Heart right ventricle (tissue), 16 donors: Measurements from ENCODE around the gene HMMR. TPM values are rescaled to one million over a fixed set of nuclear protein-coding genes. Genes with fewer than 3 reads are reported as not detected.
A peak's percentile ranks its signal among the peaks of the same experiment; 100 is the strongest.

Source experiments
- ATAC-seq, 8 donors: fragments of 200-7000 bp; cut with Tn5 transposase; one replicate each; pipeline ENCODE4 v1.9.1; 2020; ENCODE audit warnings: mild to moderate bottlenecking in 8 of 8, moderate library complexity in 8 of 8, moderate number of reproducible peaks in 1 of 8
- DNase-seq, 2 donors: peaks; one replicate each; pipeline ENCODE4 v3.0.0-alpha.2; 2020
- H3K27ac ChIP-seq, 10 donors: fragments of 200-600 bp; sonication (generic) in 2 of 10; one replicate each; pipeline versions ENCODE4 v1.5.0 to v1.8.0; 2020 to 2022; ENCODE audit warnings: mild to moderate bottlenecking in 3 of 10
- H3K27me3 ChIP-seq, 7 donors: fragments of 200-600 bp; one replicate each; pipeline ENCODE4 v1.8.0; 2021 to 2022; ENCODE audit warnings: mild to moderate bottlenecking in 2 of 7
- H3K36me3 ChIP-seq, 9 donors: fragments of 200-600 bp; sonication (generic) in 1 of 9; one replicate each; pipeline versions ENCODE4 v1.5.0 to v1.8.0; 2020 to 2022; ENCODE audit warnings: mild to moderate bottlenecking in 2 of 9
- H3K4me1 ChIP-seq, 9 donors: fragments of 200-600 bp; sonication (generic) in 1 of 9; one replicate each; pipeline versions ENCODE4 v1.5.0 to v1.8.0; 2020 to 2022; ENCODE audit warnings: mild to moderate bottlenecking in 4 of 9
- H3K4me3 ChIP-seq, 10 donors: fragments of 200-600 bp; sonication (generic) in 2 of 10; one replicate each; pipeline versions ENCODE4 v1.5.0 to v1.8.0; 2020 to 2022; ENCODE audit warnings: mild to moderate bottlenecking in 7 of 10, moderate library complexity in 2 of 10
- H3K9me3 ChIP-seq, 11 donors: fragments of 200-600 bp in 10 of 11; sonication (generic) in 2 of 11; one replicate each; pipeline versions ENCODE4 v1.5.0 to v1.8.0; 2013 to 2022; ENCODE audit warnings: mild to moderate bottlenecking in 2 of 11, control low read depth in 1 of 11, moderate library complexity in 1 of 11
- CTCF ChIP-seq, 9 donors: fragments of 200-600 bp; sonication (generic) in 2 of 9; IDR thresholded peaks; one replicate each; pipeline versions ENCODE4 v1.5.0 to v1.8.0; 2021 to 2022; ENCODE audit warnings: antibody characterized with exemption in 9 of 9, mild to moderate bottlenecking in 5 of 9, moderate library complexity in 1 of 9
- WGBS, 2 donors: extraction: QIAGEN DNeasy Blood & Tissue Kit; methylation state at CpG; one replicate each; pipeline ENCODE4 v1.1.7; 2013; ENCODE audit warnings: inconsistent platforms in 1 of 2; 5-methylcytosine and 5-hydroxymethylcytosine counted together
- intact Hi-C, 10 donors: fragments of 100-400 bp; cut with DNase I; formaldehyde crosslinking; loops; one replicate each; pipeline versions ENCODE4 v1.11.1 to v1.14.2; 2022
- polyA plus RNA-seq, 2 donors: library from polyadenylated mRNA; stranded (reverse); fragments of 200-250 nt; gene quantifications; one replicate each; pipeline ENCODE4 v1.2.3, GENCODE V29; 2013
- total RNA-seq, 10 donors: library from RNA; stranded (reverse); fragmentation: NEBNext Ultra II Directional in 3 of 10; extraction: Animal tissue kit (Norgen Biotek cat#: 25700) in 3 of 10; gene quantifications; one replicate each; pipeline versions ENCODE4 v1.2.1 to v1.2.4, GENCODE V29; 2021 to 2023
- donor health status: Arrhythmogenic right ventricular cardiomyopathy.
- donor health status: ischemic (EF 13 %, LVEDD 7.1; RV severe dilation, severe dysfunction).
- donor health status: healthy with polysubstance abuse.
- donor health status: DM: no; HTN: yes; CAD: no.
- donor health status: DM: no; HTN: no; CAD: no.
- donor health status: ischemic (EF 25% LVEDD 6.9; RV normal size, moderate dysfunction).
- donor health status: ischemic (EF 25% LVEDD 5.7; RV mildly dilated, moderate dysfunction).
- donor health status: healthy.
- donor health status: DM: yes; HTN: yes; CAD: no.
- donor health status: Ischemic cardiomyopathy.
- donor health status: ischemic (EF 35%, LVEDD 5.7; RV mildly dilated, moderate dysfunction).
- donor health status: nonischemic (EF 11% LVEDD 7.7; RV severe dilation, severe dysfunction).
- donor health status: DM: yes; HTN: yes; CAD: no.
- donor health status: PGD.
- donor health status: ischemic (EF 29% LVEDD 5.4; RV normal size, mild dysfunction).
- donor health status: nonischemic (EF 23%, LVEDD 6.1; RV moderate dilation, normal function).

HMMR gene
- total and polyA plus RNA-seq, 12 donors = 0.10 to 4.0 (median 0.47) TPM

- no peak overlapping the region for H3K27ac ChIP-seq
- intact Hi-C loops = loop anchor here in 1 of 10 donors (10.0 kb wide), 1 partner anchor 72 kb away; the partner anchor contains the start of gene MAT2B
- no peaks in the 10 kb centered on the region for H3K27me3 ChIP-seq
- H3K4me3 ChIP-seq = no peak overlapping the region
- H3K9me3 ChIP-seq = no peaks in the 10 kb centered on the region
- WGBS, 2 donors = 35 to 43% methylated on average over 5 of the region's 5 CpGs
- no peak for DNase-seq
- no peak for ATAC-seq
- H3K4me1 ChIP-seq = peaks cover 0 to 17% (median 8%) of the 10 kb centered on the region in 9 donors
- no peaks in the 10 kb centered on the region for H3K36me3 ChIP-seq
- TF ChIP-seq CTCF (IDR thresholded peaks at IDR 0.05) = no peak
Measured at GRCh38 chr5:163433271-163433670, 27.2 kb upstream of the HMMR start.

- TF ChIP-seq CTCF (IDR thresholded peaks at IDR 0.05) = no peak
- H3K4me1 ChIP-seq = peaks cover 10 to 29% (median 20%) of the 10 kb centered on the region in 9 donors
- intact Hi-C loops = loop anchor here in 1 of 10 donors (10.0 kb wide), 1 partner anchor 70 kb away; the partner anchor contains the start of gene MAT2B
- DNase-seq = no peak
- peaks cover 0 to 1% (median 0%) of the 10 kb centered on the region in 9 donors for H3K36me3 ChIP-seq
- 9 to 12% methylated on average over 3 of the region's 3 CpGs for WGBS, 2 donors
- H3K27me3 ChIP-seq = no peaks in the 10 kb centered on the region
- ATAC-seq = peak in 1 of 8 donors; percentile 32
- H3K4me3 ChIP-seq = no peak overlapping the region
- H3K9me3 ChIP-seq = no peaks in the 10 kb centered on the region
- peak overlapping the region in 2 of 10 donors; percentile 38 to 53 for H3K27ac ChIP-seq
Measured at GRCh38 chr5:163434401-163434866, 26.0 kb upstream of the HMMR start.

- ATAC-seq (no peak), DNase-seq (no peak)
- Histone ChIP-seq H3K27me3 (no peaks in the 10 kb centered on the region), H3K4me3 (peak overlapping the region in 6 of 10 donors; percentile 78 to 97 (median 91)), H3K4me1 (peaks cover 15 to 44% (median 32%) of the 10 kb centered on the region in 9 donors), H3K27ac (peak overlapping the region in 9 of 10 donors; percentile 59 to 97 (median 92)), H3K9me3 (no peaks in the 10 kb centered on the region), H3K36me3 (peaks cover 0 to 20% (median 5%) of the 10 kb centered on the region in 9 donors)
- 71 to 84% methylated on average over 4 of the region's 4 CpGs for WGBS, 2 donors
- intact Hi-C loops = loop anchor here in 3 of 10 donors (2.0 to 10.0 kb wide), 2 partner anchors 68 kb away; partner anchors contain the start of gene MAT2B (in 3 of the 3)
- TF ChIP-seq CTCF (IDR thresholded peaks at IDR 0.05) = no peak
Measured at GRCh38 chr5:163436515-163436914, 23.9 kb upstream of the HMMR start.

- peak overlapping the region in 9 of 10 donors; percentile 59 to 97 (median 92) for H3K27ac ChIP-seq
- DNase-seq (no peak), ATAC-seq (no peak)
- H3K4me1 ChIP-seq = peaks cover 15 to 44% (median 32%) of the 10 kb centered on the region in 9 donors
- no peaks in the 10 kb centered on the region for H3K9me3 ChIP-seq
- peak overlapping the region in 9 of 10 donors; percentile 78 to 99 (median 94) for H3K4me3 ChIP-seq
- H3K36me3 ChIP-seq = peaks cover 0 to 25% (median 10%) of the 10 kb centered on the region in 9 donors
- TF ChIP-seq CTCF (IDR thresholded peaks at IDR 0.05) = no peak
- intact Hi-C loops = loop anchor here in 3 of 10 donors (1.0 to 10.0 kb wide), 3 partner anchors 23 to 68 kb away; partner anchors contain the start of genes MAT2B (in 3 of the 3), HMMR (in 1 of the 3) and NUDCD2 (in 1 of the 3)
- 3% methylated on average over 6 of the region's 6 CpGs for WGBS, 2 donors
- no peaks in the 10 kb centered on the region for H3K27me3 ChIP-seq
Measured at GRCh38 chr5:163437011-163437308, 23.5 kb upstream of the HMMR start.
